Ovary (tissue), 3 donors: ENCODE results near the gene URI1.

Source experiments
- EP300 ChIP-seq: sonication (generic); formaldehyde crosslinking; IDR thresholded peaks from one replicate; pipeline ENCODE4 v1.6.1; 2017; ENCODE audit warnings: antibody characterized with exemption
- POLR2A ChIP-seq: fragments of 450-650 bp; IDR thresholded peaks from one replicate; pipeline ENCODE4 v1.6.1; 2017; ENCODE audit warnings: antibody characterized with exemption, mild to moderate bottlenecking, moderate library complexity
- TF ChIP-seq, protein P1 (sequence below), 3 donors: fragments of 450-650 bp in 2 of 3; fragments of 200-600 bp in 1 of 3; IDR thresholded peaks; one replicate each; pipeline versions ENCODE4 v1.5.1 to v1.8.0; 2016 to 2022; ENCODE audit warnings: antibody characterized with exemption in 3 of 3, mild to moderate bottlenecking in 1 of 3
- donor health status: DM: no; HTN: no; CAD: no.

GRCh38 chr19:29947871-29948270 is 5.8 kb downstream of the URI1 start:
- TF ChIP-seq POLR2A (no peak), EP300 (no peak)
- TF ChIP-seq, protein P1, sequence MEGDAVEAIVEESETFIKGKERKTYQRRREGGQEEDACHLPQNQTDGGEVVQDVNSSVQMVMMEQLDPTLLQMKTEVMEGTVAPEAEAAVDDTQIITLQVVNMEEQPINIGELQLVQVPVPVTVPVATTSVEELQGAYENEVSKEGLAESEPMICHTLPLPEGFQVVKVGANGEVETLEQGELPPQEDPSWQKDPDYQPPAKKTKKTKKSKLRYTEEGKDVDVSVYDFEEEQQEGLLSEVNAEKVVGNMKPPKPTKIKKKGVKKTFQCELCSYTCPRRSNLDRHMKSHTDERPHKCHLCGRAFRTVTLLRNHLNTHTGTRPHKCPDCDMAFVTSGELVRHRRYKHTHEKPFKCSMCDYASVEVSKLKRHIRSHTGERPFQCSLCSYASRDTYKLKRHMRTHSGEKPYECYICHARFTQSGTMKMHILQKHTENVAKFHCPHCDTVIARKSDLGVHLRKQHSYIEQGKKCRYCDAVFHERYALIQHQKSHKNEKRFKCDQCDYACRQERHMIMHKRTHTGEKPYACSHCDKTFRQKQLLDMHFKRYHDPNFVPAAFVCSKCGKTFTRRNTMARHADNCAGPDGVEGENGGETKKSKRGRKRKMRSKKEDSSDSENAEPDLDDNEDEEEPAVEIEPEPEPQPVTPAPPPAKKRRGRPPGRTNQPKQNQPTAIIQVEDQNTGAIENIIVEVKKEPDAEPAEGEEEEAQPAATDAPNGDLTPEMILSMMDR (IDR thresholded peaks at IDR 0.05): no peak
